GM12874 (cell line): ENCODE results near the gene IQCK.

Source experiments
- TF ChIP-seq, protein P1 (sequence below): IDR thresholded peaks from 2 replicates; pipeline ENCODE4 v1.5.1; 2011; ENCODE audit warnings: low read depth, mild to moderate bottlenecking, control low read depth, low read length, moderate library complexity; ENCODE audit not compliant: insufficient read depth

Gene IQCK

DNA sequence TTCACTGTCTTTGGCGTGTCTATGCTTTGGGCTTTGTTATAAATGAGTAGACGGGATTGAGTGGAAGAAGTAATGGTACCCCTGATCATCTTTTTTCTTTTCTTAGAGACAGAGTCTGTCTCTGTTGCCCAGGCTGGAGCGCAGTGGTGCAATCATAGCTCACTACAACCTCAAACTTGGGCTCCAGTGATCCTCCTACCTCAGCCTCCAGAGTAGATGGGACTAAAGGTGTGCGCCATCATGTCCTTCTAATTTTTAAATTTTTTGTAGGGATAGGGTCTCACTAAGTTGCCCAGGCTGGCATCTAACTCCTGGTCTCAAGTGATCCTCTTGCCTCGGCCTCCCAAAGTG, 181.5 kb downstream of the IQCK start:
- TF ChIP-seq, protein P1, sequence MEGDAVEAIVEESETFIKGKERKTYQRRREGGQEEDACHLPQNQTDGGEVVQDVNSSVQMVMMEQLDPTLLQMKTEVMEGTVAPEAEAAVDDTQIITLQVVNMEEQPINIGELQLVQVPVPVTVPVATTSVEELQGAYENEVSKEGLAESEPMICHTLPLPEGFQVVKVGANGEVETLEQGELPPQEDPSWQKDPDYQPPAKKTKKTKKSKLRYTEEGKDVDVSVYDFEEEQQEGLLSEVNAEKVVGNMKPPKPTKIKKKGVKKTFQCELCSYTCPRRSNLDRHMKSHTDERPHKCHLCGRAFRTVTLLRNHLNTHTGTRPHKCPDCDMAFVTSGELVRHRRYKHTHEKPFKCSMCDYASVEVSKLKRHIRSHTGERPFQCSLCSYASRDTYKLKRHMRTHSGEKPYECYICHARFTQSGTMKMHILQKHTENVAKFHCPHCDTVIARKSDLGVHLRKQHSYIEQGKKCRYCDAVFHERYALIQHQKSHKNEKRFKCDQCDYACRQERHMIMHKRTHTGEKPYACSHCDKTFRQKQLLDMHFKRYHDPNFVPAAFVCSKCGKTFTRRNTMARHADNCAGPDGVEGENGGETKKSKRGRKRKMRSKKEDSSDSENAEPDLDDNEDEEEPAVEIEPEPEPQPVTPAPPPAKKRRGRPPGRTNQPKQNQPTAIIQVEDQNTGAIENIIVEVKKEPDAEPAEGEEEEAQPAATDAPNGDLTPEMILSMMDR: no peak

DNA sequence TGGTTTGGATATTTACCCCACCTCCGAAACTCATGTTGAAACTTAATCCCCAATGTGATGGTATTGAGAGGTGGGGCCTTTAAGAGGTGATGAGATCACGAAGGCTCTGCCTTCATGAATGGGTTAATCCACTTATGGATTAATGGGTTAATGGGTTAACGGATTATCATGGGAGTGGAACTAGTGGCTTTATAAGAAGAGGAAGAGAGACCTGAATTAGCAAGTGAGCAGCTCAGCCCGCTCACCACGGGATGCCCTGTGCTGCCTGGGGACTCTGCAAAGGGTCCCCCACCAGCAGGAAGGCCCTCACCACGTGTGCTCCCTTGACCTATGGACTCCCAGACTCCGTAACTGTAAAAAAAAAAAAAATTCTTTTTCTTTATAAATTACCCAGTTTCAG, 183.1 kb downstream of the IQCK start:
- TF ChIP-seq, protein P1: no peak

DNA sequence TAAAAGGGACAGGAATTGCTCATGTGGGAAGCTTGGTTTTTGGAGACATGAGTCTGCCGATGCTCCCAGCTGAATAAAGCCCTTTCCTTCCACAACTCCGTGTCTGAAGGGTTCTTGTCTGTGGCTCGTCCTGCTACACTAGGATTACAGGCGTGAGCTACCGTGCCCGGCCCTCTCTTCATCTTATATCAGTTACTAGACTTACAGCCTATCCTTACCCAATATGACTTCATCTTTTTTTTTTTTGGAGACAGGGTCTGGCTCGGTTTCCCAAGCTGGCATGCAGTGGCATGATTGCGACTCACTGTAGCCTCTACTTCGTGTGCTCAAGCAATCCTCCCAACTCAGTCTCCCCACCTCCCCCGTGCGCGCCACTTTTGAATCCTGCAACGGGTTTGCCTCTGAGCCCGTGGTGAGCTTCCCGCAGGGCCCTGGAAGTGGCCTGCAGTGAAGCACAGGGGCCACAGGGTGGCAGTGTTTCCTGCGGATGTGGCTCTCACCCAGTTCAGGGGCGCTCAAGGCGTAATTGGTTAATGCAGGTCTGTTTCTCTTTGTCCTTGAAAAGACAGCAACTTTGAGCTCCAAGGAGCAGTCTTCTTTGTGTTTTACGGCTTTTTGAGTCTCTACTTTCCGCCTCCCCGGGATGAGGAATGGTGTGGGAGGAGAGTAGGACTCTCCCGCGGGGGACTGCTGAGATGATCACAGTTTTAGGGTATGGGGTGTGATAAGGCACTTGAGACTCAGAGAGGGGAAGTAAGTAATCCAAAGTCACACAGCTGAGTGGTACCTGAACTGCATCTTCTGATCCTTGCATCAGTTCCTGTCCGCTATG, 189.3 kb downstream of the IQCK start:
- TF ChIP-seq, protein P1: peak; percentile 96
